Measurements from ENCODE around the gene PGA5.

DNA sequence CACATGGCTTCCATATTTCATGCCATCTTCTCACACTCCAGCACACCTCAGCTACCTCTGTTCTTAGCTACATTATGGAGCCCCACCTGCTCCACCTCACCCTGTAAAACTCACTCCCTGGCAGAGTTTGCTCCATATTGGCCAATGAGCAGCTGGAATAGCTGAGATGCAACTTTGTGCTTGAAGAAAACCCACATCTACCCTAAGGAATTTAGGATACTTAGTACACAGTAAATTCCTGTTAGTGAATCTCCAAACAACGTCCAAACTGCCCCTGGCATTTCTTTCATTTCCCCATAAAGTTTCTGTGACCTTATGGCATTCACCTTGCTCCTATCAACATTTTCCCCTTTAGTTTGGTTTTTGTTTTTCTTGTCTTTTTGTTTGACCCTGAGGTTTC lies 56.4 kb downstream of the PGA5 start:
- TF ChIP-seq, protein P1, sequence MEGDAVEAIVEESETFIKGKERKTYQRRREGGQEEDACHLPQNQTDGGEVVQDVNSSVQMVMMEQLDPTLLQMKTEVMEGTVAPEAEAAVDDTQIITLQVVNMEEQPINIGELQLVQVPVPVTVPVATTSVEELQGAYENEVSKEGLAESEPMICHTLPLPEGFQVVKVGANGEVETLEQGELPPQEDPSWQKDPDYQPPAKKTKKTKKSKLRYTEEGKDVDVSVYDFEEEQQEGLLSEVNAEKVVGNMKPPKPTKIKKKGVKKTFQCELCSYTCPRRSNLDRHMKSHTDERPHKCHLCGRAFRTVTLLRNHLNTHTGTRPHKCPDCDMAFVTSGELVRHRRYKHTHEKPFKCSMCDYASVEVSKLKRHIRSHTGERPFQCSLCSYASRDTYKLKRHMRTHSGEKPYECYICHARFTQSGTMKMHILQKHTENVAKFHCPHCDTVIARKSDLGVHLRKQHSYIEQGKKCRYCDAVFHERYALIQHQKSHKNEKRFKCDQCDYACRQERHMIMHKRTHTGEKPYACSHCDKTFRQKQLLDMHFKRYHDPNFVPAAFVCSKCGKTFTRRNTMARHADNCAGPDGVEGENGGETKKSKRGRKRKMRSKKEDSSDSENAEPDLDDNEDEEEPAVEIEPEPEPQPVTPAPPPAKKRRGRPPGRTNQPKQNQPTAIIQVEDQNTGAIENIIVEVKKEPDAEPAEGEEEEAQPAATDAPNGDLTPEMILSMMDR (IDR thresholded peaks at IDR 0.05 in 2 of 3, conservative IDR thresholded peaks at IDR 0.05 in 1 of 3; ENCODE audit: control insufficient read depth in 2 of 3, extremely low read depth in 1 of 3, insufficient read depth in 1 of 3, low read depth in 3 of 3, low read length in 3 of 3), result no peak
- TF ChIP-seq, protein P2, sequence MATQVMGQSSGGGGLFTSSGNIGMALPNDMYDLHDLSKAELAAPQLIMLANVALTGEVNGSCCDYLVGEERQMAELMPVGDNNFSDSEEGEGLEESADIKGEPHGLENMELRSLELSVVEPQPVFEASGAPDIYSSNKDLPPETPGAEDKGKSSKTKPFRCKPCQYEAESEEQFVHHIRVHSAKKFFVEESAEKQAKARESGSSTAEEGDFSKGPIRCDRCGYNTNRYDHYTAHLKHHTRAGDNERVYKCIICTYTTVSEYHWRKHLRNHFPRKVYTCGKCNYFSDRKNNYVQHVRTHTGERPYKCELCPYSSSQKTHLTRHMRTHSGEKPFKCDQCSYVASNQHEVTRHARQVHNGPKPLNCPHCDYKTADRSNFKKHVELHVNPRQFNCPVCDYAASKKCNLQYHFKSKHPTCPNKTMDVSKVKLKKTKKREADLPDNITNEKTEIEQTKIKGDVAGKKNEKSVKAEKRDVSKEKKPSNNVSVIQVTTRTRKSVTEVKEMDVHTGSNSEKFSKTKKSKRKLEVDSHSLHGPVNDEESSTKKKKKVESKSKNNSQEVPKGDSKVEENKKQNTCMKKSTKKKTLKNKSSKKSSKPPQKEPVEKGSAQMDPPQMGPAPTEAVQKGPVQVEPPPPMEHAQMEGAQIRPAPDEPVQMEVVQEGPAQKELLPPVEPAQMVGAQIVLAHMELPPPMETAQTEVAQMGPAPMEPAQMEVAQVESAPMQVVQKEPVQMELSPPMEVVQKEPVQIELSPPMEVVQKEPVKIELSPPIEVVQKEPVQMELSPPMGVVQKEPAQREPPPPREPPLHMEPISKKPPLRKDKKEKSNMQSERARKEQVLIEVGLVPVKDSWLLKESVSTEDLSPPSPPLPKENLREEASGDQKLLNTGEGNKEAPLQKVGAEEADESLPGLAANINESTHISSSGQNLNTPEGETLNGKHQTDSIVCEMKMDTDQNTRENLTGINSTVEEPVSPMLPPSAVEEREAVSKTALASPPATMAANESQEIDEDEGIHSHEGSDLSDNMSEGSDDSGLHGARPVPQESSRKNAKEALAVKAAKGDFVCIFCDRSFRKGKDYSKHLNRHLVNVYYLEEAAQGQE (IDR thresholded peaks at IDR 0.05; ENCODE audit: low read depth, low read length), result no peak
- TF ChIP-seq YBX1 (IDR thresholded peaks at IDR 0.05) (no peak), FOXM1 (IDR thresholded peaks at IDR 0.05; ENCODE audit: low read depth, low read length) (no peak), ZNF274 (IDR thresholded peaks at IDR 0.05; ENCODE audit: insufficient read depth, insufficient read length) (no peak), RAD21 (IDR thresholded peaks at IDR 0.05; ENCODE audit: insufficient read depth, low read depth, low read length) (no peak), TAF1 (IDR thresholded peaks at IDR 0.05; ENCODE audit: borderline replicate concordance, low read depth, low read length) (no peak), MXI1 (IDR thresholded peaks at IDR 0.05; ENCODE audit: low read depth, low read length) (no peak), CHD2 (IDR thresholded peaks at IDR 0.05; ENCODE audit: borderline replicate concordance, low read depth, low read length) (no peak)
- TF ChIP-seq, protein P3, sequence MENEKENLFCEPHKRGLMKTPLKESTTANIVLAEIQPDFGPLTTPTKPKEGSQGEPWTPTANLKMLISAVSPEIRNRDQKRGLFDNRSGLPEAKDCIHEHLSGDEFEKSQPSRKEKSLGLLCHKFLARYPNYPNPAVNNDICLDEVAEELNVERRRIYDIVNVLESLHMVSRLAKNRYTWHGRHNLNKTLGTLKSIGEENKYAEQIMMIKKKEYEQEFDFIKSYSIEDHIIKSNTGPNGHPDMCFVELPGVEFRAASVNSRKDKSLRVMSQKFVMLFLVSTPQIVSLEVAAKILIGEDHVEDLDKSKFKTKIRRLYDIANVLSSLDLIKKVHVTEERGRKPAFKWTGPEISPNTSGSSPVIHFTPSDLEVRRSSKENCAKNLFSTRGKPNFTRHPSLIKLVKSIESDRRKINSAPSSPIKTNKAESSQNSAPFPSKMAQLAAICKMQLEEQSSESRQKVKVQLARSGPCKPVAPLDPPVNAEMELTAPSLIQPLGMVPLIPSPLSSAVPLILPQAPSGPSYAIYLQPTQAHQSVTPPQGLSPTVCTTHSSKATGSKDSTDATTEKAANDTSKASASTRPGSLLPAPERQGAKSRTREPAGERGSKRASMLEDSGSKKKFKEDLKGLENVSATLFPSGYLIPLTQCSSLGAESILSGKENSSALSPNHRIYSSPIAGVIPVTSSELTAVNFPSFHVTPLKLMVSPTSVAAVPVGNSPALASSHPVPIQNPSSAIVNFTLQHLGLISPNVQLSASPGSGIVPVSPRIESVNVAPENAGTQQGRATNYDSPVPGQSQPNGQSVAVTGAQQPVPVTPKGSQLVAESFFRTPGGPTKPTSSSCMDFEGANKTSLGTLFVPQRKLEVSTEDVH (IDR thresholded peaks at IDR 0.05; ENCODE audit: low read depth, partially characterized antibody), result no peak
- TF ChIP-seq, protein P4, sequence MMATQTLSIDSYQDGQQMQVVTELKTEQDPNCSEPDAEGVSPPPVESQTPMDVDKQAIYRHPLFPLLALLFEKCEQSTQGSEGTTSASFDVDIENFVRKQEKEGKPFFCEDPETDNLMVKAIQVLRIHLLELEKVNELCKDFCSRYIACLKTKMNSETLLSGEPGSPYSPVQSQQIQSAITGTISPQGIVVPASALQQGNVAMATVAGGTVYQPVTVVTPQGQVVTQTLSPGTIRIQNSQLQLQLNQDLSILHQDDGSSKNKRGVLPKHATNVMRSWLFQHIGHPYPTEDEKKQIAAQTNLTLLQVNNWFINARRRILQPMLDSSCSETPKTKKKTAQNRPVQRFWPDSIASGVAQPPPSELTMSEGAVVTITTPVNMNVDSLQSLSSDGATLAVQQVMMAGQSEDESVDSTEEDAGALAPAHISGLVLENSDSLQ (IDR thresholded peaks at IDR 0.05), result no peak
- TF ChIP-seq, protein P5, sequence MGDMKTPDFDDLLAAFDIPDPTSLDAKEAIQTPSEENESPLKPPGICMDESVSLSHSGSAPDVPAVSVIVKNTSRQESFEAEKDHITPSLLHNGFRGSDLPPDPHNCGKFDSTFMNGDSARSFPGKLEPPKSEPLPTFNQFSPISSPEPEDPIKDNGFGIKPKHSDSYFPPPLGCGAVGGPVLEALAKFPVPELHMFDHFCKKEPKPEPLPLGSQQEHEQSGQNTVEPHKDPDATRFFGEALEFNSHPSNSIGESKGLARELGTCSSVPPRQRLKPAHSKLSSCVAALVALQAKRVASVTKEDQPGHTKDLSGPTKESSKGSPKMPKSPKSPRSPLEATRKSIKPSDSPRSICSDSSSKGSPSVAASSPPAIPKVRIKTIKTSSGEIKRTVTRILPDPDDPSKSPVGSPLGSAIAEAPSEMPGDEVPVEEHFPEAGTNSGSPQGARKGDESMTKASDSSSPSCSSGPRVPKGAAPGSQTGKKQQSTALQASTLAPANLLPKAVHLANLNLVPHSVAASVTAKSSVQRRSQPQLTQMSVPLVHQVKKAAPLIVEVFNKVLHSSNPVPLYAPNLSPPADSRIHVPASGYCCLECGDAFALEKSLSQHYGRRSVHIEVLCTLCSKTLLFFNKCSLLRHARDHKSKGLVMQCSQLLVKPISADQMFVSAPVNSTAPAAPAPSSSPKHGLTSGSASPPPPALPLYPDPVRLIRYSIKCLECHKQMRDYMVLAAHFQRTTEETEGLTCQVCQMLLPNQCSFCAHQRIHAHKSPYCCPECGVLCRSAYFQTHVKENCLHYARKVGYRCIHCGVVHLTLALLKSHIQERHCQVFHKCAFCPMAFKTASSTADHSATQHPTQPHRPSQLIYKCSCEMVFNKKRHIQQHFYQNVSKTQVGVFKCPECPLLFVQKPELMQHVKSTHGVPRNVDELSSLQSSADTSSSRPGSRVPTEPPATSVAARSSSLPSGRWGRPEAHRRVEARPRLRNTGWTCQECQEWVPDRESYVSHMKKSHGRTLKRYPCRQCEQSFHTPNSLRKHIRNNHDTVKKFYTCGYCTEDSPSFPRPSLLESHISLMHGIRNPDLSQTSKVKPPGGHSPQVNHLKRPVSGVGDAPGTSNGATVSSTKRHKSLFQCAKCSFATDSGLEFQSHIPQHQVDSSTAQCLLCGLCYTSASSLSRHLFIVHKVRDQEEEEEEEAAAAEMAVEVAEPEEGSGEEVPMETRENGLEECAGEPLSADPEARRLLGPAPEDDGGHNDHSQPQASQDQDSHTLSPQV (IDR thresholded peaks at IDR 0.05), result no peak
